IMR-90 (cell line): ENCODE measurements around the gene RPS8. TPM values are rescaled to one million over a fixed set of nuclear protein-coding genes. Genes with fewer than 3 reads are reported as not detected.

Experiments used
- ATAC-seq: fragments of 200-7000 bp; cut with Tn5 transposase; 2 replicates; pipeline ENCODE4 v1.9.1; 2020; ENCODE audit warnings: low read depth, mild to moderate bottlenecking, moderate library complexity
- Bru-seq: library from RNA; stranded (reverse); fragments of 400-500 nt; gene quantifications from one replicate; lab custom pipeline; 2021; lab: Mats Ljungman, UMichigan
- BruChase-seq, 2 experiments: library from RNA; stranded (reverse); fragments of 400-500 nt; gene quantifications; one replicate each; lab custom pipeline; 2021; lab: Mats Ljungman, UMichigan
- BruUV-seq: library from RNA; stranded (reverse); fragments of 400-500 nt; replicated peaks from 2 replicates; lab custom pipeline; 2021; lab: Mats Ljungman, UMichigan
- CTCF ChIA-PET: fragments of 300-600 bp; formaldehyde crosslinking; extraction: SDS; loops from one replicate; lab custom pipeline; 2021; ENCODE audit warnings: antibody characterized with exemption; lab: Yijun Ruan, JAX
- POLR2A ChIA-PET: fragments of 300-600 bp; sonication (Branson Sonifier 250); formaldehyde crosslinking; loops from one replicate; lab custom pipeline; 2022; ENCODE audit warnings: antibody characterized with exemption; ENCODE audit not compliant: unreplicated experiment; lab: Charles Lee
- DNase-seq: peaks from one replicate; pipeline ENCODE4 v3.0.0; 2013
- H2AFZ ChIP-seq: replicated peaks from 2 replicates; pipeline ENCODE3; 2013; ENCODE audit warnings: low read length, mild to moderate bottlenecking; ENCODE audit not compliant: poor library complexity
- H2AK5ac ChIP-seq: 2 replicates; pipeline ENCODE4 v1.6.1; 2013; ENCODE audit warnings: low read depth, low read length, inconsistent platforms
- H2AK9ac ChIP-seq: replicated peaks from 2 replicates; pipeline ENCODE3; 2013; ENCODE audit warnings: mild to moderate bottlenecking, low read depth, low read length, moderate library complexity; ENCODE audit not compliant: poor library complexity
- H2BK120ac ChIP-seq: 2 replicates; pipeline ENCODE4 v1.6.1; 2013; ENCODE audit warnings: low read depth, low read length, inconsistent platforms
- H2BK15ac ChIP-seq: 3 replicates; pipeline ENCODE4 v1.6.1; 2013; ENCODE audit warnings: low read depth, low read length, inconsistent platforms
- H2BK20ac ChIP-seq: 2 replicates; pipeline ENCODE4 v1.6.1; 2013; ENCODE audit warnings: low read depth, mild to moderate bottlenecking, inconsistent platforms, low read length, moderate library complexity
- H2BK5ac ChIP-seq: 2 replicates; pipeline ENCODE4 v1.6.1; 2013; ENCODE audit warnings: mild to moderate bottlenecking, low read depth, low read length, inconsistent platforms; ENCODE audit not compliant: poor library complexity, severe bottlenecking
- H3K14ac ChIP-seq: replicated peaks from 2 replicates; pipeline ENCODE4 v1.6.1; 2013; ENCODE audit warnings: low read depth, low read length, inconsistent platforms
- H3K18ac ChIP-seq: 2 replicates; pipeline ENCODE4 v1.6.1; 2013; ENCODE audit warnings: low read depth, low read length, control low read depth
- H3K23ac ChIP-seq: 2 replicates; pipeline ENCODE4 v1.6.1; 2013; ENCODE audit warnings: low read depth, low read length, inconsistent platforms
- H3K27ac ChIP-seq: 2 replicates; pipeline ENCODE4 v1.5.1; 2013; ENCODE audit warnings: mild to moderate bottlenecking, control low read depth, low read length; ENCODE audit not compliant: insufficient read depth
- H3K27me3 ChIP-seq: 2 replicates; pipeline ENCODE4 v1.6.1; 2013; ENCODE audit warnings: low read length; ENCODE audit not compliant: control insufficient read depth, insufficient read depth
- H3K36me3 ChIP-seq: 2 replicates; pipeline ENCODE4 v1.6.1; 2013; ENCODE audit warnings: low read length, mixed read lengths; ENCODE audit not compliant: control insufficient read depth, insufficient read depth
- H3K4ac ChIP-seq: 2 replicates; pipeline ENCODE4 v1.6.1; 2013; ENCODE audit warnings: low read depth, low read length, inconsistent platforms
- H3K4me1 ChIP-seq: 2 replicates; pipeline ENCODE4 v1.6.1; 2013; ENCODE audit warnings: low read length, mixed read lengths; ENCODE audit not compliant: control insufficient read depth, insufficient read depth
- H3K4me2 ChIP-seq: 2 replicates; pipeline ENCODE4 v1.6.1; 2013; ENCODE audit warnings: low read depth, mild to moderate bottlenecking, control low read depth, low read length, moderate library complexity
- H3K4me3 ChIP-seq: 2 replicates; pipeline ENCODE4 v1.5.1; 2013; ENCODE audit warnings: low read depth, mild to moderate bottlenecking, control low read depth, low read length, moderate library complexity; ENCODE audit not compliant: insufficient read depth
- H3K56ac ChIP-seq: 2 replicates; pipeline ENCODE4 v1.6.1; 2013; ENCODE audit warnings: low read length, inconsistent platforms; ENCODE audit not compliant: insufficient read depth; ENCODE audit errors: extremely low read depth
- H3K79me1 ChIP-seq, 2 experiments: 2 replicates each; pipeline ENCODE4 v1.6.1; 2013; ENCODE audit warnings: low read length in 2 of 2, inconsistent platforms in 1 of 2, low read depth in 1 of 2
- H3K9ac ChIP-seq: 2 replicates; pipeline ENCODE4 v1.6.1; 2013; ENCODE audit warnings: low read depth, low read length, control low read depth
- H3K9me1 ChIP-seq: 2 replicates; pipeline ENCODE4 v1.6.1; 2013; ENCODE audit warnings: low read length, inconsistent platforms; ENCODE audit not compliant: insufficient read depth
- H3K9me3 ChIP-seq: 2 replicates; pipeline ENCODE4 v1.6.1; 2013; ENCODE audit warnings: low read length; ENCODE audit not compliant: control insufficient read depth, insufficient read depth
- H4K20me1 ChIP-seq: 2 replicates; pipeline ENCODE4 v1.6.1; 2013; ENCODE audit warnings: low read length, inconsistent platforms; ENCODE audit not compliant: insufficient read depth
- H4K5ac ChIP-seq: 2 replicates; pipeline ENCODE4 v1.6.1; 2013; ENCODE audit warnings: mild to moderate bottlenecking, low read depth, low read length, control low read depth
- H4K8ac ChIP-seq, 2 experiments: 2 replicates each; pipeline ENCODE4 v1.6.1; 2013; ENCODE audit warnings: low read depth in 2 of 2, low read length in 2 of 2, control low read depth in 1 of 2, inconsistent platforms in 1 of 2
- H4K91ac ChIP-seq: 2 replicates; pipeline ENCODE4 v1.6.1; 2013; ENCODE audit warnings: low read depth, low read length, inconsistent platforms; ENCODE audit not compliant: insufficient read depth
- CTCF ChIP-seq: conservative IDR thresholded peaks from 2 replicates; pipeline ENCODE4 v1.5.1; 2012; ENCODE audit warnings: mild to moderate bottlenecking, low read depth, low read length, improper control_type of control experiment
- ELK1 ChIP-seq: fragments of 150-350 bp; IDR thresholded peaks from 2 replicates; pipeline ENCODE4 v1.6.1; 2016; ENCODE audit warnings: low read depth, mild to moderate bottlenecking, low read length, moderate library complexity, borderline replicate concordance
- FOS ChIP-seq: fragments of 150-350 bp; IDR thresholded peaks from 2 replicates; pipeline ENCODE4 v1.6.1; 2016; ENCODE audit warnings: low read depth, low read length
- MAZ ChIP-seq: IDR thresholded peaks from 2 replicates; pipeline ENCODE4 v1.6.1; 2012; ENCODE audit warnings: low read depth, mild to moderate bottlenecking, low read length, improper control_type of control experiment, moderate library complexity, borderline replicate concordance
- MXI1 ChIP-seq: IDR thresholded peaks from 2 replicates; pipeline ENCODE4 v1.6.1; 2012; ENCODE audit warnings: low read depth, mild to moderate bottlenecking, low read length, moderate library complexity, borderline replicate concordance
- RCOR1 ChIP-seq: IDR thresholded peaks from 2 replicates; pipeline ENCODE4 v1.6.1; 2012; ENCODE audit warnings: mild to moderate bottlenecking, low read length, improper control_type of control experiment; ENCODE audit not compliant: insufficient replicate concordance
- RFX5 ChIP-seq: IDR thresholded peaks from 2 replicates; pipeline ENCODE4 v1.8.0; 2012; ENCODE audit warnings: low read depth, mild to moderate bottlenecking, low read length, moderate library complexity
- SMC3 ChIP-seq: fragments of 150-350 bp; IDR thresholded peaks from 2 replicates; pipeline ENCODE4 v1.6.1; 2016; ENCODE audit warnings: low read depth, mild to moderate bottlenecking, antibody characterized with exemption, low read length, moderate library complexity
- WGBS, 2 experiments: methylation state at CpG; one replicate each; pipeline versions ENCODE4 v1.1.5 to v1.1.7; 2013; ENCODE audit warnings: missing lambda C conversion rate in 2 of 2; ENCODE audit not compliant: insufficient read length in 1 of 2; ENCODE audit errors: extremely low coverage in 2 of 2; 5-methylcytosine and 5-hydroxymethylcytosine counted together
- dilution Hi-C: fragments of 300-500 bp; cut with HindIII; formaldehyde crosslinking; loops from one replicate; pipeline ENCODE4 v1.14.3; 2018; ENCODE audit warnings: low sequenced_read_pairs; ENCODE audit not compliant: unreplicated experiment
- in situ Hi-C: fragments of 300-500 bp; cut with MboI; formaldehyde crosslinking; loops from 3 replicates; pipeline ENCODE4 v1.14.3; 2019; ENCODE audit warnings: low sequenced_read_pairs, inconsistent platforms, mixed read lengths
- intact Hi-C: fragments of 100-400 bp; cut with micrococcal nuclease; formaldehyde crosslinking; loops from 2 replicates; pipeline ENCODE4 v1.10.0; 2022
- long read RNA-seq: library from polyadenylated mRNA; unstranded; transcript quantifications from one replicate; pipeline ENCODE4 v2.0.0, GENCODE V29; 2021; ENCODE audit not compliant: unreplicated experiment
- polyA plus RNA-seq, 3 experiments: library from polyadenylated mRNA; depleted of rRNA; stranded (reverse); fragments of >200 nt; gene quantifications; 2 replicates each; pipeline ENCODE4 v1.2.3, GENCODE V29; 2012; ENCODE audit warnings: low replicate concordance in 1 of 3
- total RNA-seq: library from RNA; depleted of rRNA; stranded (reverse); fragments of >200 nt; gene quantifications from 2 replicates; pipeline ENCODE4 v1.2.3, GENCODE V29; 2012; rRNA removed

The RPS8 gene
- total RNA-seq (1,837 and 2,171 TPM in 2 replicates), polyA plus RNA-seq (2012; rRNA removed) (2,128 and 2,255 TPM in 2 replicates), Bru-seq, nascent RNA (percentile 99 among the genes with signal in this experiment), BruChase-seq, experiment 1, labeled RNA remaining after a 6-hour chase (percentile 98 among the genes with signal in this experiment), BruChase-seq, experiment 2, labeled RNA remaining after a 2-hour chase (percentile 98 among the genes with signal in this experiment)
- polyA plus RNA-seq (2012; cell fraction: cytosol; rRNA removed): 2,467 and 3,082 TPM in 2 replicates
- polyA plus RNA-seq (2012; cell fraction: nucleus; rRNA removed; ENCODE audit: low replicate concordance): 595 and 1,006 TPM in 2 replicates
- long read RNA-seq, transcript RPS8-207 (5 exons, 1,115 nt): minor isoform, 74 of 982 reads
- long read RNA-seq, transcript RPS8-205 (2 exons, 391 nt): minor isoform, 10 of 982 reads
- long read RNA-seq, transcript RPS8-203 (3 exons, 898 nt): minor isoform, 5 of 982 reads
- long read RNA-seq, transcript RPS8-202 (6 exons, 881 nt): major isoform, 369 of 982 reads
- long read RNA-seq, partial matches to known transcripts: 517 of 982 reads
- long read RNA-seq, other reads (novel, unspliced or antisense): 5 of 982 reads

GRCh38 chr1:44775078-44775929 is at the start of gene RPS8:
Gene RPS8, plus strand, starts transcription at chr1:44775540. Its CDS starts 57 bp downstream, at chr1:44775597.
- H3K4me3 ChIP-seq: peak within 1 kb of the TSS; percentile 78
- peak within 1 kb of the TSS; percentile 98 for H3K4me2 ChIP-seq
- peak within 1 kb of the TSS; percentile 97 for H3K4ac ChIP-seq
- CTCF ChIA-PET: interaction anchor here (0.6 to 1.2 kb wide), 3 partner anchors 25 to 1139 kb away, joined by 3 to 4 read pairs (median 3); partner anchors contain the start of gene PLK3
- intact Hi-C loops: loop anchor here (2.0 kb wide), 1 partner anchor 37 kb away; the partner anchor contains the start of gene KIF2C
- H3K27me3 ChIP-seq: no peaks in the 10 kb centered on the region
- dilution Hi-C loops: no loop called here
- H2AK9ac ChIP-seq: peak within 1 kb of the TSS; percentile 99
- peak within 1 kb of the TSS; percentile 46; the same call in 1 of the 2 replicates for H2BK120ac ChIP-seq
- peak within 1 kb of the TSS; percentile 92 to 99 for H4K8ac ChIP-seq
- no peaks in the 10 kb centered on the region for H3K9me3 ChIP-seq
- peak within 1 kb of the TSS; percentile 87 for H2BK5ac ChIP-seq
- peaks cover 17 to 55% of the 10 kb centered on the region in 2 experiments for H3K79me1 ChIP-seq
- peak within 1 kb of the TSS; percentile 82 for H3K56ac ChIP-seq
- peaks cover 12% of the 10 kb centered on the region for H3K9me1 ChIP-seq
- no peak within 1 kb of the TSS for H2BK20ac ChIP-seq
- peak within 1 kb of the TSS; percentile 98 for H3K9ac ChIP-seq
- peak within 1 kb of the TSS; percentile 93 for H3K23ac ChIP-seq
- peak within 1 kb of the TSS; percentile 95 for H2AK5ac ChIP-seq
- peak within 1 kb of the TSS; percentile 96 for H2AFZ ChIP-seq
- H3K18ac ChIP-seq: peak within 1 kb of the TSS; percentile 49
- POLR2A ChIA-PET: interaction anchor here (0.5 to 1.1 kb wide), 6 partner anchors 9 to 745 kb away, joined by 3 to 5 read pairs (median 4); partner anchors contain the start of genes PLK3 and UROD
- peaks cover 41% of the 10 kb centered on the region for H4K20me1 ChIP-seq
- in situ Hi-C loops: no loop called here
- peak within 1 kb of the TSS; percentile 97 for H4K5ac ChIP-seq
- ATAC-seq (peak; percentile 87), DNase-seq (peak; percentile 93)
- WGBS, 2 experiments: 0% methylated on average over 47 of the region's 65 CpGs; no CpG with 5 or more reads in 1 of the 2 experiments
- peak within 1 kb of the TSS; percentile 82 for H4K91ac ChIP-seq
- no peak within 1 kb of the TSS for H2BK15ac ChIP-seq
- H3K36me3 ChIP-seq: peaks cover 34% of the 10 kb centered on the region
- peaks cover 12% of the 10 kb centered on the region for H3K4me1 ChIP-seq
- BruUV-seq: TSS peak; percentile 93
- H3K14ac ChIP-seq: peak within 1 kb of the TSS; percentile 98
- H3K27ac ChIP-seq: peak within 1 kb of the TSS; percentile 91
- TF ChIP-seq MXI1 (peak; percentile 82), CTCF (no peak), RCOR1 (no peak), RFX5 (no peak), ELK1 (no peak), FOS (no peak), SMC3 (no peak), MAZ (peak; percentile 45; the same call in 1 of the 2 replicates)
